ENCODE measurements around the gene IL6R. TPM values are rescaled to one million over a fixed set of nuclear protein-coding genes. Genes with fewer than 3 reads are reported as not detected.
"Not testable (repeated sequence)": the region's sequence is repeated elsewhere in the genome, so short reads cannot be mapped to it uniquely, and the experiment has no call there.

The IL6R gene
- total RNA-seq, 2 donors from 2014 or later = 6.7 to 8.5 TPM

GRCh38 chr1:154418923-154419619 is 13.9 kb downstream of the IL6R start:
- Mint-ChIP-seq H3K9me3 (no peaks in the 10 kb centered on the region), H3K27ac (peak overlapping the region; percentile 86 to 96), H3K36me3 (no peaks in the 10 kb centered on the region)
- ATAC-seq (peak; percentile 6 to 21), DNase-seq (ENCODE audit: low spot score in 2 of 2) (no peak)

GRCh38 chr1:154419620-154420571 is 14.8 kb downstream of the IL6R start:
- H3K36me3 Mint-ChIP-seq = no peaks in the 10 kb centered on the region
- DNase-seq (ENCODE audit: low spot score in 2 of 2) = peak in 1 of 2 donors; percentile 73
- ATAC-seq = peak; percentile 73 to 86
- H3K27ac Mint-ChIP-seq = peak overlapping the region; percentile 86 to 96
- H3K9me3 Mint-ChIP-seq = no peaks in the 10 kb centered on the region

- DNase-seq (ENCODE audit: low spot score in 2 of 2) = no peak
- peak overlapping the region; percentile 73 to 86 for H3K27ac Mint-ChIP-seq
- H3K36me3 Mint-ChIP-seq = no peaks in the 10 kb centered on the region
- H3K9me3 Mint-ChIP-seq = no peaks in the 10 kb centered on the region
- ATAC-seq = no peak
Observed at GRCh38 chr1:154420961-154421924, 16.1 kb downstream of the IL6R start.

GRCh38 chr1:154422049-154422448 is 16.9 kb downstream of the IL6R start:
- not testable (repeated sequence) for H3K36me3 Mint-ChIP-seq; DNase-seq (ENCODE audit: low spot score in 2 of 2); H3K9me3 Mint-ChIP-seq; ATAC-seq
- peak overlapping the region in 1 of 2 donors; percentile 86 for H3K27ac Mint-ChIP-seq

- H3K36me3 Mint-ChIP-seq = no peaks in the 10 kb centered on the region
- peak overlapping the region in 1 of 2 donors; percentile 86 for H3K27ac Mint-ChIP-seq
- H3K9me3 Mint-ChIP-seq = no peaks in the 10 kb centered on the region
- ATAC-seq (no peak), DNase-seq (ENCODE audit: low spot score in 2 of 2) (no peak)
Observed at GRCh38 chr1:154422521-154422920, 17.4 kb downstream of the IL6R start.

GRCh38 chr1:154423304-154423987 is 18.3 kb downstream of the IL6R start:
- peak; percentile 71 to 78 for ATAC-seq
- Mint-ChIP-seq H3K9me3 (no peaks in the 10 kb centered on the region), H3K36me3 (no peaks in the 10 kb centered on the region), H3K27ac (peak overlapping the region in 1 of 2 donors; percentile 34)
- DNase-seq (ENCODE audit: low spot score in 2 of 2) = no peak

- Mint-ChIP-seq H3K36me3 (no peaks in the 10 kb centered on the region), H3K9me3 (no peaks in the 10 kb centered on the region), H3K27ac (peak overlapping the region in 1 of 2 donors; percentile 34)
- ATAC-seq = no peak
- no peak for DNase-seq (ENCODE audit: low spot score in 2 of 2)
Observed at GRCh38 chr1:154423988-154424326, 18.8 kb downstream of the IL6R start.

GRCh38 chr1:154425172-154425571 is 20.0 kb downstream of the IL6R start:
- Mint-ChIP-seq H3K36me3 (no peaks in the 10 kb centered on the region), H3K27ac (no peak overlapping the region), H3K9me3 (no peaks in the 10 kb centered on the region)
- no peak for ATAC-seq
- no peak for DNase-seq (ENCODE audit: low spot score in 2 of 2)

GRCh38 chr1:154427173-154428139 is 22.3 kb downstream of the IL6R start:
- H3K36me3 Mint-ChIP-seq = no peaks in the 10 kb centered on the region
- H3K9me3 Mint-ChIP-seq = no peaks in the 10 kb centered on the region
- peak overlapping the region in 1 of 2 donors; percentile 15 for H3K27ac Mint-ChIP-seq
- ATAC-seq (no peak), DNase-seq (ENCODE audit: low spot score in 2 of 2) (no peak)

- Mint-ChIP-seq H3K36me3 (no peaks in the 10 kb centered on the region), H3K27ac (peak overlapping the region in 1 of 2 donors; percentile 5), H3K9me3 (no peaks in the 10 kb centered on the region)
- no peak for DNase-seq (ENCODE audit: low spot score in 2 of 2)
- ATAC-seq = no peak
Observed at GRCh38 chr1:154429118-154429517, 24.0 kb downstream of the IL6R start.

GRCh38 chr1:154429841-154430611 is 24.9 kb downstream of the IL6R start:
- ATAC-seq = no peak
- Mint-ChIP-seq H3K36me3 (no peaks in the 10 kb centered on the region), H3K9me3 (no peaks in the 10 kb centered on the region), H3K27ac (peak overlapping the region in 1 of 2 donors; percentile 5)
- no peak for DNase-seq (ENCODE audit: low spot score in 2 of 2)

- H3K36me3 Mint-ChIP-seq = no peaks in the 10 kb centered on the region
- no peak for ATAC-seq
- no peak for DNase-seq (ENCODE audit: low spot score in 2 of 2)
- H3K27ac Mint-ChIP-seq = peak overlapping the region in 1 of 2 donors; percentile 5
- no peaks in the 10 kb centered on the region for H3K9me3 Mint-ChIP-seq
Observed at GRCh38 chr1:154430903-154431302, 25.8 kb downstream of the IL6R start.

GRCh38 chr1:154431586-154432373 is 26.6 kb downstream of the IL6R start:
- peak; percentile 92 for ATAC-seq
- peak overlapping the region; percentile 5 to 19 for H3K27ac Mint-ChIP-seq

More at GRCh38 chr1:154431586-154432373, 26.6 kb downstream of the IL6R start:
- Mint-ChIP-seq H3K36me3 (no peaks in the 10 kb centered on the region), H3K9me3 (no peaks in the 10 kb centered on the region)
- peak in 1 of 2 donors; percentile 67 for DNase-seq (ENCODE audit: low spot score in 2 of 2)

All from activated naive CD4-positive, alpha-beta T cell treated with anti-CD3 and anti-CD28 coated beads, Interleukin-2, amount 50 U/mL, for 72 hours (primary cell).